ENCODE results near the gene SLC17A8.

SLC17A8 gene

GRCh38 chr12:100445081-100445481, 88.2 kb downstream of the SLC17A8 start:
- Histone ChIP-seq H3K27ac (ENCODE audit: low read depth, low read length) (no peak overlapping the region), H3K4me3 (ENCODE audit: low read depth, low read length) (no peak overlapping the region), H3K27me3 (ENCODE audit: control insufficient read depth, insufficient read depth, low read length) (no peaks in the 10 kb centered on the region), H3K36me3 (ENCODE audit: control insufficient read depth, insufficient read depth, low read length) (no peaks in the 10 kb centered on the region), H3K9me3 (ENCODE audit: control insufficient read depth, insufficient read depth, low read length) (no peaks in the 10 kb centered on the region), H3K9ac (ENCODE audit: low read depth, low read length) (no peak overlapping the region), H3K4me1 (ENCODE audit: control insufficient read depth, insufficient read depth, low read length) (peaks cover 6% of the 10 kb centered on the region)

DNA sequence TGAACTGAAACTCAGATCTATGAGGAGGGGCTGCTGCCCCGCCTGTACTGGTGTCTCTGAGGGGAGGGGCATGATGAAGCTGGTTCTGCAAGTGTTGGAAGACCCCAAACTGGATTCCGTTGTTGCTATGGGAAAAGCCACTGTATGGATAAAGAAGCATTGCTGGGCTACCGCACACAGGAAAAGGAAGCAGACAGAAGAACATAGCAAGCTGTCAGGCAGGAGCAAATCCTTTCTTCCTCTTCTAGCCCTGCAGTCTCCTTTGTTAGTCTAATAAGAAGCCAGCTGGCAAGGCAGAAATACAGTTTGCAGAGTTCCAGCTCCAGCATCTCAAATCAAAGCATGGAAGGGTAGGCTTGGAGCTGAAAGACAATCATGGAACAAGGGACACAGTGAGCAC, 90.5 kb downstream of the SLC17A8 start:
- Histone ChIP-seq H3K4me1 (ENCODE audit: control insufficient read depth, insufficient read depth, low read length) (peaks cover 6% of the 10 kb centered on the region), H3K27me3 (ENCODE audit: control insufficient read depth, insufficient read depth, low read length) (no peaks in the 10 kb centered on the region)

DNA sequence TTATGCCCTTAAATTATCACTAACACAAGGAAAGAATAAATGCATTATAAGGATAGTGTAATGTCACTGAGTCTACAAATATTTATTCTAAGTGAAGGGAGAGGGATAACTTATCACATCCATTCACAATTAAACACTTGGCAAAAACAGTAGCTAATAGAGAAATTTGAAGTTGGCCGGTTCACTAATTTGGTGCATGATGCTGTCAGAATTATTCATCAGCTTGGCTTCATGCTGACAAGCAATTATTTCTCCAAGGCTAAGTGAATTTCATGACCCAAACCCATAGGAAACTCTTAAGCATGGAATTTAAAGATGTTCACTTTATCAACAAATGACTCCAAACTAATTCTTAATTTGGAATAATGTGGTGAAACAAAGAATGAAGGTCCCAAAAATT, 91.8 kb downstream of the SLC17A8 start:
- Histone ChIP-seq H3K9ac (ENCODE audit: low read depth, low read length) (no peak overlapping the region), H3K27ac (ENCODE audit: low read depth, low read length) (no peak overlapping the region), H3K4me3 (ENCODE audit: low read depth, low read length) (no peak overlapping the region), H3K9me3 (ENCODE audit: control insufficient read depth, insufficient read depth, low read length) (no peaks in the 10 kb centered on the region), H3K27me3 (ENCODE audit: control insufficient read depth, insufficient read depth, low read length) (no peaks in the 10 kb centered on the region), H3K4me1 (ENCODE audit: control insufficient read depth, insufficient read depth, low read length) (peaks cover 6% of the 10 kb centered on the region), H3K36me3 (ENCODE audit: control insufficient read depth, insufficient read depth, low read length) (no peaks in the 10 kb centered on the region)

More for the DNA sequence above, 90.5 kb downstream of the SLC17A8 start:
- H3K4me3 ChIP-seq (ENCODE audit: low read depth, low read length): no peak overlapping the region
- H3K27ac ChIP-seq (ENCODE audit: low read depth, low read length): no peak overlapping the region
- no peak overlapping the region for H3K9ac ChIP-seq (ENCODE audit: low read depth, low read length)
- no peaks in the 10 kb centered on the region for H3K36me3 ChIP-seq (ENCODE audit: control insufficient read depth, insufficient read depth, low read length)
- no peaks in the 10 kb centered on the region for H3K9me3 ChIP-seq (ENCODE audit: control insufficient read depth, insufficient read depth, low read length)

DNA sequence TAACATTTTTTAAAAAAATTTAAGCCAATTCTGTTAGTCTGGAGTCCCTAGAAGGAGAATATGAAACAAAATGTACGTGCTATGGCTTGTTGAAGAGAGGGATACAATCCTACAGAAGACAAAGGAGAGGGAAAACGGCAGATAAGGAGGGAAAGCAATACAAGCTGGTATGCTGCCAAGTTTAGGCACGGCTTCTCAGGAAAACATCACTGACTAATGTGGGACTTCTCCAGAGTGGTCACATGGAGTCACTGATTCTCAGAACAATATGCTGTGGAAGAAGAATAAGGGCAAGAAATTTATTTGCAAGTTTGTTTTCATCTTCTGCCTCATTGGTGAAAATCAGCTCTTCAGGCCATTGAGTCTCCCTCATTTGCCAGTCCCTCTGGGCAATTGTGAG, 93.9 kb downstream of the SLC17A8 start:
- Histone ChIP-seq H3K4me3 (ENCODE audit: low read depth, low read length) (no peak overlapping the region), H3K4me1 (ENCODE audit: control insufficient read depth, insufficient read depth, low read length) (peaks cover 6% of the 10 kb centered on the region), H3K27me3 (ENCODE audit: control insufficient read depth, insufficient read depth, low read length) (no peaks in the 10 kb centered on the region), H3K27ac (ENCODE audit: low read depth, low read length) (no peak overlapping the region), H3K36me3 (ENCODE audit: control insufficient read depth, insufficient read depth, low read length) (no peaks in the 10 kb centered on the region), H3K9ac (ENCODE audit: low read depth, low read length) (no peak overlapping the region), H3K9me3 (ENCODE audit: control insufficient read depth, insufficient read depth, low read length) (no peaks in the 10 kb centered on the region)

- H3K36me3 ChIP-seq (ENCODE audit: control insufficient read depth, insufficient read depth, low read length): no peaks in the 10 kb centered on the region
- H3K27ac ChIP-seq (ENCODE audit: low read depth, low read length): no peak overlapping the region
- H3K27me3 ChIP-seq (ENCODE audit: control insufficient read depth, insufficient read depth, low read length): no peaks in the 10 kb centered on the region
Measured at GRCh38 chr12:100453951-100454350, 97.1 kb downstream of the SLC17A8 start.

GRCh38 chr12:100455896-100456295, 99.0 kb downstream of the SLC17A8 start:
- no peaks in the 10 kb centered on the region for H3K9me3 ChIP-seq (ENCODE audit: control insufficient read depth, insufficient read depth, low read length)
- H3K27ac ChIP-seq (ENCODE audit: low read depth, low read length): no peak overlapping the region
- H3K4me1 ChIP-seq (ENCODE audit: control insufficient read depth, insufficient read depth, low read length): 0 out of 2 replicates have a peak, but pooled peaks cover 9% of the 10 kb centered on the region
- no peak overlapping the region for H3K9ac ChIP-seq (ENCODE audit: low read depth, low read length)
- H3K36me3 ChIP-seq (ENCODE audit: control insufficient read depth, insufficient read depth, low read length): no peaks in the 10 kb centered on the region
- H3K4me3 ChIP-seq (ENCODE audit: low read depth, low read length): no peak overlapping the region
- no peaks in the 10 kb centered on the region for H3K27me3 ChIP-seq (ENCODE audit: control insufficient read depth, insufficient read depth, low read length)

More at GRCh38 chr12:100453951-100454350, 97.1 kb downstream of the SLC17A8 start:
- Histone ChIP-seq H3K9me3 (ENCODE audit: control insufficient read depth, insufficient read depth, low read length) (no peaks in the 10 kb centered on the region), H3K4me3 (ENCODE audit: low read depth, low read length) (no peak overlapping the region), H3K4me1 (ENCODE audit: control insufficient read depth, insufficient read depth, low read length) (no peaks in the 10 kb centered on the region), H3K9ac (ENCODE audit: low read depth, low read length) (no peak overlapping the region)

DNA sequence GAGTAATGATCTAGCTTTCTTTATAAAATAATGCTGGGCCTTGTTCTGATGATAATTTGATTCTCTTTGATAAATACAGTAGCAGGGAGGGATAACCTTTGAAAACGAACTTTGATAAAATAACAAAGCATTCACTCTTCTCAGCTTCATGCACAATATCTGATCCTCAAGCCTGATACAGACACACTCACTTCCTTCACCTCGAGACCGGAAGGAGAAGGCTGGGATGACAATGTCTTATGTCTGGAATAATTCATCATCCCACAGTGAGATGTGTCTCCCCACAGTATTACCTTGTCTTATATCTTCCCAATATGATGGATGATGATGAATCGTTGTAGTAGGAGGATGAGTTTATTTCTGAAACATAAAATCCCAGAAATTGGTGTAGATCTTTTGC, 101.3 kb downstream of the SLC17A8 start:
- H3K4me1 ChIP-seq (ENCODE audit: control insufficient read depth, insufficient read depth, low read length): 0 out of 2 replicates have a peak, but pooled peaks cover 9% of the 10 kb centered on the region
- no peak overlapping the region for H3K27ac ChIP-seq (ENCODE audit: low read depth, low read length)
- no peak overlapping the region for H3K4me3 ChIP-seq (ENCODE audit: low read depth, low read length)
- no peaks in the 10 kb centered on the region for H3K9me3 ChIP-seq (ENCODE audit: control insufficient read depth, insufficient read depth, low read length)
- no peaks in the 10 kb centered on the region for H3K36me3 ChIP-seq (ENCODE audit: control insufficient read depth, insufficient read depth, low read length)
- no peaks in the 10 kb centered on the region for H3K27me3 ChIP-seq (ENCODE audit: control insufficient read depth, insufficient read depth, low read length)
- H3K9ac ChIP-seq (ENCODE audit: low read depth, low read length): no peak overlapping the region

- Histone ChIP-seq H3K27me3 (ENCODE audit: control insufficient read depth, insufficient read depth, low read length) (no peaks in the 10 kb centered on the region), H3K4me1 (ENCODE audit: control insufficient read depth, insufficient read depth, low read length) (0 out of 2 replicates have a peak, but pooled peaks cover 13% of the 10 kb centered on the region), H3K36me3 (ENCODE audit: control insufficient read depth, insufficient read depth, low read length) (no peaks in the 10 kb centered on the region), H3K9ac (ENCODE audit: low read depth, low read length) (no peak overlapping the region), H3K9me3 (ENCODE audit: control insufficient read depth, insufficient read depth, low read length) (no peaks in the 10 kb centered on the region), H3K27ac (ENCODE audit: low read depth, low read length) (no peak overlapping the region), H3K4me3 (ENCODE audit: low read depth, low read length) (no peak overlapping the region)
Measured at GRCh38 chr12:100460702-100461101, 103.8 kb downstream of the SLC17A8 start.

DNA sequence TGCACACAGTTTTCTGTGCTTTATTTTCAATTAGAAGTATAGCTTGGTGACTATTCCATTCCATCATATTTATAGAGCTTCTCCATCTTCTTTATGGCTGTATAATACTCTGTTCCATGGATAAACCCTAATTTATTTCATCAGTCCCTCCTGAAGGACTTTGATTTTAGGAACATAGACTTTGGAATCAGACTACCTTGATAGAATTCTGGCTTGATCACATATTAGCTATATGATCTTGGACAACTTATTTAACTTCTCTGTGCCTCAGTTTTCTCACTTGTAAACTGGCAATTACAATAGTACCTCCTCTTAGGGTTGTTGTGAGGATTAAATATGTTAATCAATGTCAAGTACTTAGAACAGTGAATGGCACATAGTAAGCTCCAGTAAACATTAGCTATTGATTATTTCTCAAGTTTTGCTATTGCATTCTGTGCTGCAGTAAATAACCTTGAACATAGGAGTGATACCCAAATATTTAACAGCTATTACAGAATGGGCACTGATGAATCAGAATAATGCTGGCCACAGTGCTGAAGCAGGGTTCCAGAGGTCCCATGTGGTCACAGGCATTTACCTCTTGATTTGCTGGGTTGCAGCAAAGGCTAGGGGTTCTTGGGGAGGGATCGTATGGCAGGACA, 104.6 kb downstream of the SLC17A8 start:
- no peak overlapping the region for H3K9ac ChIP-seq (ENCODE audit: low read depth, low read length)
- H3K27me3 ChIP-seq (ENCODE audit: control insufficient read depth, insufficient read depth, low read length): no peaks in the 10 kb centered on the region
- H3K4me3 ChIP-seq (ENCODE audit: low read depth, low read length): no peak overlapping the region
- H3K4me1 ChIP-seq (ENCODE audit: control insufficient read depth, insufficient read depth, low read length): 0 out of 2 replicates have a peak, but pooled peaks cover 13% of the 10 kb centered on the region
- no peaks in the 10 kb centered on the region for H3K9me3 ChIP-seq (ENCODE audit: control insufficient read depth, insufficient read depth, low read length)
- no peak overlapping the region for H3K27ac ChIP-seq (ENCODE audit: low read depth, low read length)
- H3K36me3 ChIP-seq (ENCODE audit: control insufficient read depth, insufficient read depth, low read length): no peaks in the 10 kb centered on the region

- no peak overlapping the region for H3K4me3 ChIP-seq (ENCODE audit: low read depth, low read length)
- H3K4me1 ChIP-seq (ENCODE audit: control insufficient read depth, insufficient read depth, low read length): peaks cover 22% of the 10 kb centered on the region
- no peak overlapping the region for H3K27ac ChIP-seq (ENCODE audit: low read depth, low read length)
- H3K36me3 ChIP-seq (ENCODE audit: control insufficient read depth, insufficient read depth, low read length): no peaks in the 10 kb centered on the region
- H3K9ac ChIP-seq (ENCODE audit: low read depth, low read length): no peak overlapping the region
- H3K9me3 ChIP-seq (ENCODE audit: control insufficient read depth, insufficient read depth, low read length): no peaks in the 10 kb centered on the region
- no peaks in the 10 kb centered on the region for H3K27me3 ChIP-seq (ENCODE audit: control insufficient read depth, insufficient read depth, low read length)
Measured at GRCh38 chr12:100463661-100464060, 106.8 kb downstream of the SLC17A8 start.

DNA sequence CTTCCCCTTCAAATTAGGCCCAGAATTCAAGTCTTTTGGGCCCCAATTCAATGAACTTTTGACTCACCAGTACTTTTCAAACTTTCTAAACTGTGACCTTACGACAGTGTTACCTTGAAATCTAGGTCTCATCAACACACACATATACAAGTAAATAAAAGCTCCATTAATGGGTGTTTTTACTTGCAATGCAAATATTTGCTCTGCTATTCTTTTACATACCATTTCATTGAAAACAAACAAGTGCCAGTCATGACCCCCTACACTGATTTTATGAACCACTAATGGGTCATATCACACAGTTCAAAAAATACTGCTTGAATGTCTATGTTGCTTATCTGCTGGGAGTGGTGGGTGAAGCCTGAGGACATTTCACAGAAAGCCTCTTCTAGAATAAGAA, 107.7 kb downstream of the SLC17A8 start:
- Histone ChIP-seq H3K4me1 (ENCODE audit: control insufficient read depth, insufficient read depth, low read length) (peaks cover 24% of the 10 kb centered on the region), H3K27me3 (ENCODE audit: control insufficient read depth, insufficient read depth, low read length) (no peaks in the 10 kb centered on the region), H3K9me3 (ENCODE audit: control insufficient read depth, insufficient read depth, low read length) (no peaks in the 10 kb centered on the region), H3K4me3 (ENCODE audit: low read depth, low read length) (no peak overlapping the region), H3K9ac (ENCODE audit: low read depth, low read length) (no peak overlapping the region), H3K27ac (ENCODE audit: low read depth, low read length) (no peak overlapping the region), H3K36me3 (ENCODE audit: control insufficient read depth, insufficient read depth, low read length) (no peaks in the 10 kb centered on the region)

Measured in HUES48 (cell line).